ENCODE measurements around the gene JPT2. TPM values are rescaled to one million over a fixed set of nuclear protein-coding genes. Genes with fewer than 3 reads are reported as not detected.
A peak's percentile ranks its signal among the peaks of the same experiment; 100 is the strongest.

JPT2 gene
- polyA plus RNA-seq, 2 of the 4 experiments (the other 2 are of a cell fraction), result 97.6 to 139 TPM

DNA sequence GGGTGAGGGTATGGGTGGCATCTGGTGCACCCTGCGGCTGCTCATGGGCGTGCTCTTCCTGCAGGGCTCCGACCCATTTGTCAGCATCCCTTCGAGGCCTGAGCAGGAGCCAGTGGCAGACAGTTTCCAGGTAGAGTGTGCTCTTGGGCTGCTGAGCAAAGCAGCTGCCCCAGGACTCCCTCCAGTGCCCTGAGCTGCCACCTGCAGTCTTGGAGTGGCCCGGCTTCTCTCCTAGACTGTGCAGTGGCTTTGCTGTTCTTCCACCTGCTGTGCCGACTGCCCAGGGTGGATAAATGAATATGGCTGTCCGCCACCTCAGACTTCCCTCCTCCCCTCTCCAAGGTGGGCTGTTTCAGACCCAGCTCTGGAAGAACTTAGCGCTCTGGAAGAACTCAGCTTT, 10.8 kb upstream of the JPT2 start:
- TF ChIP-seq POLR2AphosphoS2 (conservative IDR thresholded peaks at IDR 0.05; ENCODE audit: low read length) (no peak), EHF (CRISPR knock-in tag; IDR thresholded peaks at IDR 0.05) (no peak), NFE2L2 (conservative IDR thresholded peaks at IDR 0.05; ENCODE audit: low read length) (no peak), EP300 (IDR thresholded peaks at IDR 0.05) (no peak), TFCP2L1 (CRISPR knock-in tag; IDR thresholded peaks at IDR 0.05) (no peak), NPAS2 (CRISPR knock-in tag; IDR thresholded peaks at IDR 0.05; ENCODE audit: borderline replicate concordance) (no peak), RCOR1 (IDR thresholded peaks at IDR 0.05; ENCODE audit: low read depth, low read length) (no peak), GATA3 (IDR thresholded peaks at IDR 0.05; ENCODE audit: borderline replicate concordance) (no peak), TP53 (CRISPR knock-in tag; IDR thresholded peaks at IDR 0.05) (no peak)
- TF ChIP-seq, protein P1, sequence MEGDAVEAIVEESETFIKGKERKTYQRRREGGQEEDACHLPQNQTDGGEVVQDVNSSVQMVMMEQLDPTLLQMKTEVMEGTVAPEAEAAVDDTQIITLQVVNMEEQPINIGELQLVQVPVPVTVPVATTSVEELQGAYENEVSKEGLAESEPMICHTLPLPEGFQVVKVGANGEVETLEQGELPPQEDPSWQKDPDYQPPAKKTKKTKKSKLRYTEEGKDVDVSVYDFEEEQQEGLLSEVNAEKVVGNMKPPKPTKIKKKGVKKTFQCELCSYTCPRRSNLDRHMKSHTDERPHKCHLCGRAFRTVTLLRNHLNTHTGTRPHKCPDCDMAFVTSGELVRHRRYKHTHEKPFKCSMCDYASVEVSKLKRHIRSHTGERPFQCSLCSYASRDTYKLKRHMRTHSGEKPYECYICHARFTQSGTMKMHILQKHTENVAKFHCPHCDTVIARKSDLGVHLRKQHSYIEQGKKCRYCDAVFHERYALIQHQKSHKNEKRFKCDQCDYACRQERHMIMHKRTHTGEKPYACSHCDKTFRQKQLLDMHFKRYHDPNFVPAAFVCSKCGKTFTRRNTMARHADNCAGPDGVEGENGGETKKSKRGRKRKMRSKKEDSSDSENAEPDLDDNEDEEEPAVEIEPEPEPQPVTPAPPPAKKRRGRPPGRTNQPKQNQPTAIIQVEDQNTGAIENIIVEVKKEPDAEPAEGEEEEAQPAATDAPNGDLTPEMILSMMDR (IDR thresholded peaks at IDR 0.05), result no peak
- peak; percentile 46 to 79; a peak in 4 of 6 replicates for ATAC-seq
- DNase-seq (ENCODE audit: low read depth in 1 of 2, low spot score in 1 of 2), result no peak
- Histone ChIP-seq H3K27ac (no peak overlapping the region), H3K4me2 (no peak overlapping the region), H3K9me3 (no peaks in the 10 kb centered on the region), H3K4me3 (no peak overlapping the region), H3K4me1 (no peaks in the 10 kb centered on the region)
- FAIRE-seq, result no peak
- CTCF ChIA-PET, result interaction anchor here (1.3 to 2.7 kb wide), 4 partner anchors 10 to 97 kb away, joined by 3 to 11 read pairs (median 4); partner anchors contain the start of gene MAPK8IP3
- POLR2A ChIA-PET, result no interaction called here
- 81% methylated on average over 8 of the region's 8 CpGs for WGBS (ENCODE audit: missing lambda C conversion rate)

DNA sequence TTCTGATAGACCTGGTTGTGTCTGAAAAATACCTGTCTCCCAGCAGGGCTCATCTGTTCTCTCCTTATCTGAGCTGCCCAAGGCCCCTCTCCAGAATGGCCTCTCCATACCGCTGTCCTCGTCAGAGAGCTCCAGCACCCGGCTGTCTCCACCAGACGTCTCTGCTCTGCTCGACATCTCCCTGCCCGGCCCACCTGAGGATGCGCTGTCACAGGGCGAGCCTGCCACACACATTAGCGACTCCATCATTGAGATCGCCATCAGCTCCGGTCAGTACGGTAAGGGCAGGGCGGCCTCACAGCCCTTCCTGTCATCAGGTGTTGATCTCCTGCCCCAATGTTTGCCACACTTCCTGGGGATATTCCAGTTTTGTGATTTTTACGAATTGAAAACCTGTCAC, 10.2 kb upstream of the JPT2 start:
- DNase-seq (ENCODE audit: low read depth in 1 of 2, low spot score in 1 of 2) (no peak), FAIRE-seq (no peak), ATAC-seq (no peak)
- Histone ChIP-seq H3K9me3 (no peaks in the 10 kb centered on the region), H3K27ac (no peak overlapping the region), H3K4me3 (no peak overlapping the region), H3K4me2 (no peak overlapping the region), H3K4me1 (no peaks in the 10 kb centered on the region)
- ChIA-PET CTCF (interaction anchor here (1.3 to 2.7 kb wide), 5 partner anchors 9 to 38 kb away, joined by 3 to 11 read pairs (median 4); partner anchors contain the start of gene MAPK8IP3), POLR2A (no interaction called here)
- TF ChIP-seq, protein P2, sequence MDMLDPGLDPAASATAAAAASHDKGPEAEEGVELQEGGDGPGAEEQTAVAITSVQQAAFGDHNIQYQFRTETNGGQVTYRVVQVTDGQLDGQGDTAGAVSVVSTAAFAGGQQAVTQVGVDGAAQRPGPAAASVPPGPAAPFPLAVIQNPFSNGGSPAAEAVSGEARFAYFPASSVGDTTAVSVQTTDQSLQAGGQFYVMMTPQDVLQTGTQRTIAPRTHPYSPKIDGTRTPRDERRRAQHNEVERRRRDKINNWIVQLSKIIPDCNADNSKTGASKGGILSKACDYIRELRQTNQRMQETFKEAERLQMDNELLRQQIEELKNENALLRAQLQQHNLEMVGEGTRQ (IDR thresholded peaks at IDR 0.05), result no peak
- no peak for TF ChIP-seq CEBPB (IDR thresholded peaks at IDR 0.05)
- no peak for TF ChIP-seq RFX5 (IDR thresholded peaks at IDR 0.05)
- TF ChIP-seq SREBF2 (IDR thresholded peaks at IDR 0.05), result no peak
- no peak for TF ChIP-seq HDAC2 (IDR thresholded peaks at IDR 0.05)
- TF ChIP-seq RARB (CRISPR knock-in tag; IDR thresholded peaks at IDR 0.05), result no peak
- no peak for TF ChIP-seq HOXB13 (CRISPR knock-in tag; IDR thresholded peaks at IDR 0.05; ENCODE audit: low read depth)
- no peak for TF ChIP-seq HEYL (CRISPR knock-in tag; IDR thresholded peaks at IDR 0.05)
- no peak for TF ChIP-seq NR3C1 (IDR thresholded peaks at IDR 0.05)
- no peak for TF ChIP-seq KDM5A (IDR thresholded peaks at IDR 0.05)
- no peak for TF ChIP-seq RAD21 (conservative IDR thresholded peaks at IDR 0.05 in 1 of 2, IDR thresholded peaks at IDR 0.05 in 1 of 2)
- no peak for TF ChIP-seq HOXB5 (CRISPR knock-in tag; IDR thresholded peaks at IDR 0.05)
- TF ChIP-seq MAZ (IDR thresholded peaks at IDR 0.05; ENCODE audit: borderline replicate concordance, low read depth, low read length), result no peak
- no peak for TF ChIP-seq HOXA7 (CRISPR knock-in tag; IDR thresholded peaks at IDR 0.05)
- no peak for TF ChIP-seq CBX2 (IDR thresholded peaks at IDR 0.05; ENCODE audit: borderline replicate concordance, low read depth)
- TF ChIP-seq, protein P1 (IDR thresholded peaks at IDR 0.05), result no peak
- no peak for TF ChIP-seq ESRRA (IDR thresholded peaks at IDR 0.05; ENCODE audit: borderline replicate concordance, low read length)
- WGBS (ENCODE audit: missing lambda C conversion rate), result 95% methylated on average over 14 of the region's 14 CpGs
